ENCODE data around the gene RNF103. TPM values are rescaled to one million over a fixed set of nuclear protein-coding genes. Genes with fewer than 3 reads are reported as not detected.

The RNF103 gene
- total and polyA plus RNA-seq, 8 donors, result 17.4 to 28.4 (median 21.8) TPM

GRCh38 chr2:86610871-86611270, 12.8 kb downstream of the RNF103 start:
- FAIRE-seq (no peak), ATAC-seq (no peak), DNase-seq (no peak)
- Histone ChIP-seq H3K27me3 (no peaks in the 10 kb centered on the region), H3K36me3 (peaks cover 0 to 55% (median 9%) of the 10 kb centered on the region in 3 donors), H3K27ac (no peak overlapping the region), H3K9me3 (no peaks in the 10 kb centered on the region), H3K4me1 (peaks cover 0 to 5% (median 2%) of the 10 kb centered on the region in 3 donors), H3K4me3 (no peak overlapping the region)
- no peak for TF ChIP-seq CTCF (IDR thresholded peaks at IDR 0.05)
- 94 to 95% methylated on average over 1 of the region's 1 CpG for WGBS, 2 donors
- intact Hi-C loops (cut with DNase I), result no loop called here

GRCh38 chr2:86608832-86609410, 14.7 kb downstream of the RNF103 start:
- WGBS, 2 donors, result 89 to 91% methylated on average over 2 of the region's 2 CpGs
- FAIRE-seq (no peak), DNase-seq (no peak), ATAC-seq (no peak)
- Histone ChIP-seq H3K9me3 (no peaks in the 10 kb centered on the region), H3K4me3 (no peak overlapping the region), H3K36me3 (peaks cover 0 to 62% (median 9%) of the 10 kb centered on the region in 3 donors), H3K27me3 (no peaks in the 10 kb centered on the region), H3K4me1 (no peaks in the 10 kb centered on the region), H3K27ac (no peak overlapping the region)
- TF ChIP-seq CTCF (IDR thresholded peaks at IDR 0.05), result no peak
- intact Hi-C loops (cut with DNase I), result no loop called here

GRCh38 chr2:86603905-86604304, 19.8 kb downstream of the RNF103 start:
- Histone ChIP-seq H3K9me3 (no peaks in the 10 kb centered on the region), H3K36me3 (peaks cover 0 to 42% (median 4%) of the 10 kb centered on the region in 3 donors), H3K27me3 (no peaks in the 10 kb centered on the region), H3K27ac (no peak overlapping the region), H3K4me3 (no peak overlapping the region), H3K4me1 (no peaks in the 10 kb centered on the region)
- intact Hi-C loops (cut with DNase I), result no loop called here
- ATAC-seq, result no peak
- TF ChIP-seq CTCF (IDR thresholded peaks at IDR 0.05), result no peak
- DNase-seq, result no peak
- no peak for FAIRE-seq
- 92 to 96% methylated on average over 4 of the region's 4 CpGs for WGBS, 2 donors

- Histone ChIP-seq H3K4me1 (no peaks in the 10 kb centered on the region), H3K4me3 (no peak overlapping the region), H3K36me3 (peaks cover 0 to 6% (median 0%) of the 10 kb centered on the region in 3 donors), H3K27me3 (no peaks in the 10 kb centered on the region), H3K27ac (no peak overlapping the region), H3K9me3 (no peaks in the 10 kb centered on the region)
- ATAC-seq (no peak), FAIRE-seq (no peak), DNase-seq (no peak)
- TF ChIP-seq CTCF (IDR thresholded peaks at IDR 0.05), result no peak
- 62 to 79% methylated on average over 2 of the region's 2 CpGs for WGBS, 2 donors
- intact Hi-C loops (cut with DNase I), result no loop called here
Measured at GRCh38 chr2:86598966-86599365, 24.7 kb downstream of the RNF103 start.

GRCh38 chr2:86596118-86596517, 27.5 kb downstream of the RNF103 start:
- no peak overlapping the region for H3K4me3 ChIP-seq
- H3K9me3 ChIP-seq, result no peaks in the 10 kb centered on the region
- WGBS, 2 donors, result 45 to 55% methylated on average over 2 of the region's 2 CpGs
- H3K27ac ChIP-seq, result no peak overlapping the region
- intact Hi-C loops (cut with DNase I), result no loop called here
- ATAC-seq (no peak), FAIRE-seq (no peak), DNase-seq (no peak)
- H3K36me3 ChIP-seq, result no peaks in the 10 kb centered on the region
- no peaks in the 10 kb centered on the region for H3K4me1 ChIP-seq
- H3K27me3 ChIP-seq, result no peaks in the 10 kb centered on the region
- no peak for TF ChIP-seq CTCF (IDR thresholded peaks at IDR 0.05)
